NT2/D1 (cell line): Measurements from ENCODE around the gene ZNF516.

Experiments used
- SUZ12 ChIP-seq: IDR thresholded peaks from 2 replicates; pipeline ENCODE4 v1.6.1; 2011; ENCODE audit not compliant: insufficient read length, insufficient read depth; ENCODE audit errors: extremely low read depth
- YY1 ChIP-seq: IDR thresholded peaks from 2 replicates; pipeline ENCODE4 v1.6.1; 2011; ENCODE audit not compliant: insufficient read length, insufficient read depth
- ZNF274 ChIP-seq: IDR thresholded peaks from 2 replicates; pipeline ENCODE4 v1.6.1; 2011; ENCODE audit warnings: mild to moderate bottlenecking, low read depth, low read length

GRCh38 chr18:76429262-76430126 is 65.5 kb downstream of the ZNF516 start:
- no peak for TF ChIP-seq YY1
- no peak for TF ChIP-seq ZNF274
- no peak for TF ChIP-seq SUZ12
